OCI-LY7 (cell line): ENCODE measurements around the gene NUP133. TPM values are rescaled to one million over a fixed set of nuclear protein-coding genes. Genes with fewer than 3 reads are reported as not detected.

ENCODE experiments used
- BruUV-seq: library from RNA; stranded (reverse); fragments of 400-500 nt; replicated peaks from 2 replicates; lab custom pipeline; 2021; lab: Mats Ljungman, UMichigan
- CTCF ChIA-PET: fragments of 300-600 bp; sonication (Branson Sonifier 250); formaldehyde crosslinking; loops from one replicate; lab custom pipeline; 2022; ENCODE audit warnings: antibody characterized with exemption; ENCODE audit not compliant: unreplicated experiment; lab: Charles Lee
- POLR2A ChIA-PET: fragments of 300-600 bp; sonication (Branson Sonifier 250); formaldehyde crosslinking; loops from one replicate; lab custom pipeline; 2022; ENCODE audit warnings: antibody characterized with exemption; lab: Charles Lee
- DNase-seq: peaks from one replicate; pipeline ENCODE4 v3.0.0-alpha.2; 2015; ENCODE audit warnings: low spot score
- H2AFZ ChIP-seq: fragments of 200-600 bp; sonication (generic), shearing (Covaris generic); 2 replicates; pipeline ENCODE4 v1.6.1; 2014; ENCODE audit warnings: mild to moderate bottlenecking, antibody characterized with exemption, low read length, moderate library complexity
- H3K27ac ChIP-seq: fragments of 200-600 bp; sonication (generic); 2 replicates; pipeline ENCODE4 v1.5.1; 2014; ENCODE audit warnings: mixed run types, low read depth, mild to moderate bottlenecking, moderate library complexity, low read length, inconsistent platforms; ENCODE audit not compliant: poor library complexity, severe bottlenecking
- H3K36me3 ChIP-seq: fragments of 200-600 bp; sonication (generic); 2 replicates; pipeline ENCODE4 v1.6.1; 2014; ENCODE audit warnings: mild to moderate bottlenecking, antibody characterized with exemption, low read length, moderate library complexity, mixed read lengths; ENCODE audit not compliant: insufficient read depth
- H3K4me1 ChIP-seq: fragments of 200-600 bp; sonication (generic); 2 replicates; pipeline ENCODE4 v1.5.1; 2014; ENCODE audit warnings: mild to moderate bottlenecking, low read length; ENCODE audit not compliant: insufficient read depth, poor library complexity, severe bottlenecking
- H3K4me2 ChIP-seq: fragments of 200-600 bp; sonication (generic); 2 replicates; pipeline ENCODE4 v1.6.1; 2014; ENCODE audit warnings: mild to moderate bottlenecking, low read length
- H3K4me3 ChIP-seq: fragments of 200-600 bp; sonication (generic); 2 replicates; pipeline ENCODE4 v1.5.1; 2014; ENCODE audit warnings: mild to moderate bottlenecking, low read depth, low read length; ENCODE audit not compliant: poor library complexity, severe bottlenecking
- H3K79me2 ChIP-seq: fragments of 200-600 bp; sonication (generic); 2 replicates; pipeline ENCODE4 v1.6.1; 2016; ENCODE audit warnings: low read depth, mild to moderate bottlenecking, low read length, moderate library complexity, mixed read lengths; ENCODE audit not compliant: insufficient read depth
- H3K9me2 ChIP-seq: fragments of 200-600 bp; sonication (generic); 2 replicates; pipeline ENCODE4 v1.6.1; 2016; ENCODE audit warnings: mild to moderate bottlenecking, low read length, mixed read lengths; ENCODE audit not compliant: insufficient read depth
- H3K9me3 ChIP-seq: fragments of 200-600 bp; sonication (generic); 2 replicates; pipeline ENCODE4 v1.6.1; 2014; ENCODE audit warnings: mild to moderate bottlenecking, mixed run types, low read length, mixed read lengths
- H4K20me1 ChIP-seq: fragments of 200-600 bp; sonication (generic); 2 replicates; pipeline ENCODE4 v1.6.1; 2014; ENCODE audit warnings: mild to moderate bottlenecking, antibody characterized with exemption, low read length, moderate library complexity, mixed read lengths; ENCODE audit not compliant: insufficient read depth
- EZH2phosphoT487 ChIP-seq: fragments of 200-600 bp; sonication (generic); IDR thresholded peaks from 2 replicates; pipeline ENCODE4 v1.6.1; 2018; ENCODE audit warnings: low read depth, borderline replicate concordance, mild to moderate bottlenecking, mixed run types, antibody characterized with exemption, low read length, moderate library complexity, mixed read lengths
- intact Hi-C: fragments of 100-400 bp; cut with micrococcal nuclease; formaldehyde crosslinking; loops from one replicate; pipeline ENCODE4 v1.10.0; 2022; ENCODE audit not compliant: unreplicated experiment
- total RNA-seq, 2 experiments: library from RNA; depleted of rRNA in 1 of 2; stranded (reverse); fragments of >200 nt in 1 of 2; shearing (Covaris generic) in 1 of 2; gene quantifications; 2 replicates each; pipeline ENCODE4 v1.2.3, GENCODE V29; 2014 to 2022
- TF ChIP-seq, protein P1 (sequence below): fragments of 200-600 bp; sonication (generic); conservative IDR thresholded peaks from 2 replicates; pipeline ENCODE4 v1.5.1; 2014; ENCODE audit warnings: mild to moderate bottlenecking, antibody characterized with exemption, low read length, moderate library complexity, mixed read lengths

Gene NUP133
- total RNA-seq, 2 experiments from 2014 or later: 33.0 to 50.4 TPM

DNA sequence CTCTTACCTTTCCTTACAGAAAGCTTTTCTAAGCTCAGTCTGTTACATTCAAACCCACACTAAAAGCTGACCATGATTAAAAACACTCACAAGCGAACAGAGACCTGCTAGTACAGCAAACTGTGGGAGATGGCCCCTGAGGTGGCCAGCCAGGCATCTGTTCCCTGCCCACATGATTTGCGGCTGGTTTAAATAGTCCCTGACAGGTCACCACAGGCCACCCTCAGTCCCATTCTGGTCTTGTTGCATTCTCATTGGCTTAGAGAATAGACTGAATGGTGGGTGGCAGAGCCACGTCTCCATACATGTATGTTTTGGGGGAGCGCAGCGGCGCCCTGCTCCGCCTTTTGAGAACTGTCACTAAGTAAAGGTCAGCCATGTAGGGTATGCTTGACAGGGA is 71.9 kb downstream of the NUP133 start:
- Histone ChIP-seq H3K9me2 (no peaks in the 10 kb centered on the region), H3K27ac (no peak overlapping the region), H3K4me1 (no peaks in the 10 kb centered on the region), H3K36me3 (peaks cover 16% of the 10 kb centered on the region; the same call in 1 of the 2 replicates), H3K9me3 (no peaks in the 10 kb centered on the region), H2AFZ (no peak overlapping the region), H3K4me3 (no peak overlapping the region), H4K20me1 (no peaks in the 10 kb centered on the region), H3K4me2 (no peak overlapping the region), H3K79me2 (no peaks in the 10 kb centered on the region)
- no TSS peak for BruUV-seq
- TF ChIP-seq, protein P1, sequence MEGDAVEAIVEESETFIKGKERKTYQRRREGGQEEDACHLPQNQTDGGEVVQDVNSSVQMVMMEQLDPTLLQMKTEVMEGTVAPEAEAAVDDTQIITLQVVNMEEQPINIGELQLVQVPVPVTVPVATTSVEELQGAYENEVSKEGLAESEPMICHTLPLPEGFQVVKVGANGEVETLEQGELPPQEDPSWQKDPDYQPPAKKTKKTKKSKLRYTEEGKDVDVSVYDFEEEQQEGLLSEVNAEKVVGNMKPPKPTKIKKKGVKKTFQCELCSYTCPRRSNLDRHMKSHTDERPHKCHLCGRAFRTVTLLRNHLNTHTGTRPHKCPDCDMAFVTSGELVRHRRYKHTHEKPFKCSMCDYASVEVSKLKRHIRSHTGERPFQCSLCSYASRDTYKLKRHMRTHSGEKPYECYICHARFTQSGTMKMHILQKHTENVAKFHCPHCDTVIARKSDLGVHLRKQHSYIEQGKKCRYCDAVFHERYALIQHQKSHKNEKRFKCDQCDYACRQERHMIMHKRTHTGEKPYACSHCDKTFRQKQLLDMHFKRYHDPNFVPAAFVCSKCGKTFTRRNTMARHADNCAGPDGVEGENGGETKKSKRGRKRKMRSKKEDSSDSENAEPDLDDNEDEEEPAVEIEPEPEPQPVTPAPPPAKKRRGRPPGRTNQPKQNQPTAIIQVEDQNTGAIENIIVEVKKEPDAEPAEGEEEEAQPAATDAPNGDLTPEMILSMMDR: no peak
- no peak for TF ChIP-seq EZH2phosphoT487
- DNase-seq: no peak
- intact Hi-C loops: no loop called here
- ChIA-PET CTCF (no interaction called here), POLR2A (interaction anchor here (0.9 kb wide), 1 partner anchor 39 kb away, joined by 3 read pairs; no protein-coding TSS in a partner anchor)

DNA sequence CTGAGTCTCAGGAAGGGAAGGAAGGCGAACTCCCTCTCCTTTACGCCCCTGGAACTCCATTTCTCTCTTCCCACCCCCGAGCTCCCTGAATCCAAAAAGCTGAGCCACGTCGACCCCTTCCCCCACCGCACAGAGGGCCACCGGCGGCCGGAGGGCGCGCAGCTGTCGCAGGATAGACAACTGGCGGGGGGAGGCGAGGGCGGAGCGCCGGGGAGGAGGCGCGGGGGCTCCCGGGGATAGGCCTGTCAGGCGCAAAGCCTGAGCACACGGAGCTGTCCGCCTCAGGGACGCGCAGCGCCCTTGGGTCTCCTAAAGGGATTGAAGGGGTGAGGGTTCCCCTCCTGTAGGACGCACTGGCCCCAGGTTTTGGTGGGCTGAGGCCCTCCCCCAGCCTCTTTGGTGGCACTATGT is 73.5 kb downstream of the NUP133 start:
- Histone ChIP-seq H3K9me2 (no peaks in the 10 kb centered on the region), H3K79me2 (no peaks in the 10 kb centered on the region), H3K27ac (no peak overlapping the region), H3K36me3 (peaks cover under 1% of the 10 kb centered on the region; the same call in 1 of the 2 replicates), H3K4me2 (no peak overlapping the region), H3K4me3 (no peak overlapping the region), H3K4me1 (no peaks in the 10 kb centered on the region), H4K20me1 (no peaks in the 10 kb centered on the region), H3K9me3 (no peaks in the 10 kb centered on the region), H2AFZ (no peak overlapping the region)
- intact Hi-C loops: no loop called here
- BruUV-seq: no TSS peak
- no peak for DNase-seq
- TF ChIP-seq, protein P1: no peak
- TF ChIP-seq EZH2phosphoT487: no peak
- POLR2A ChIA-PET: no interaction called here
- CTCF ChIA-PET: no interaction called here

DNA sequence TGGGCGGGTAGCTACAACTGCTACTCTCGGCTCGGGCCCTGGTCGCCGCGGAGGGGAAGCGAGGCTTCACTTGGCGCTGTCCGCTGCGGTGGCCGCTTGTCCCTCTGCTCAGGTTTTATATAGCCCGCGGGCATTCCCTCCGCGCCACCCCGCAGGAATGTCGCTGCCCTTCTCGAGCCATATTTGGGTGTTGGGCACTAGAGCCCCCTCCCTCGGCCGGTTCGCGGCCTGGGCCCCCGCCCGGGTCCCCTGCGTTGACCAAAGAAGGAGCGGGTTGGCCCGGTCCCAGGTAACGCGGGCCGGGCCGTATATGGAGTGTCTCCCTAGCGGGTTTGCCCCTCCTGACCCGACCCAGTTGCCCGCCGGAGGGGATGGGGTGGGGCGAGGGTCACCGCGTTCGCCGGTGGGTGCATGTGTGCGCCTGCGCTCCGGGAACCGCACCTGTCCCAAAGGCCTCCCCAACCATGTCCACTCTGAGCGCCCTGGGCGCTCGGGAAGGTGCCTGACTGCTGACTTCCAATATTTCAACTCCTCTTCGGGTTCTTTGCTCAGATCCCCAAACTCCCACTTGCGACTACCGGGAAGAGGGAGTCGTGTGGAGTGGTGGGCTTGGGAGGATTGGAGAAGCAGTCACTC is 74.0 kb downstream of the NUP133 start, which contains the start of gene ACTA1:
Gene ACTA1 (minus strand): TSS at position 90 of the 636 bp plus-strand sequence. CDS start 979 bp downstream, outside the sequence.
- no peaks in the 10 kb centered on the region for H3K9me2 ChIP-seq
- no peaks in the 10 kb centered on the region for H3K79me2 ChIP-seq
- H3K27ac ChIP-seq: no peak within 1 kb of the TSS
- CTCF ChIA-PET: no interaction called here
- no peaks in the 10 kb centered on the region for H4K20me1 ChIP-seq
- no peak within 1 kb of the TSS for H2AFZ ChIP-seq
- no peak for DNase-seq
- intact Hi-C loops: no loop called here
- no peak within 1 kb of the TSS for H3K4me2 ChIP-seq
- no peak within 1 kb of the TSS for H3K4me3 ChIP-seq
- H3K9me3 ChIP-seq: no peaks in the 10 kb centered on the region
- BruUV-seq: no TSS peak
- POLR2A ChIA-PET: no interaction called here
- H3K36me3 ChIP-seq: no peaks in the 10 kb centered on the region
- TF ChIP-seq EZH2phosphoT487: no peak
- TF ChIP-seq, protein P1: no peak
- peaks cover 4% of the 10 kb centered on the region for H3K4me1 ChIP-seq
